Vagina (tissue), 2 donors: ENCODE results near the gene CYP4F3.

Source experiments
- CTCF ChIP-seq, 3 experiments: fragments of 450-650 bp in 2 of 3; fragments of 200-600 bp in 1 of 3; sonication (generic) in 1 of 3; IDR thresholded peaks; one replicate each; pipeline ENCODE4 v1.5.1; 2017 to 2019; ENCODE audit warnings: antibody characterized with exemption in 3 of 3, mild to moderate bottlenecking in 2 of 3, moderate library complexity in 2 of 3
- POLR2A ChIP-seq, 2 donors: fragments of 450-650 bp; IDR thresholded peaks; one replicate each; pipeline ENCODE4 v1.6.1; 2017; ENCODE audit warnings: antibody characterized with exemption in 2 of 2, mild to moderate bottlenecking in 2 of 2, moderate library complexity in 2 of 2

- TF ChIP-seq POLR2A (IDR thresholded peaks at IDR 0.05) (no peak), CTCF (IDR thresholded peaks at IDR 0.05) (no peak)
These were observed 1.1 kb upstream of the CYP4F3 start for GRCh38 chr19:15639596-15639995.
